SK-N-SH (cell line): ENCODE data around the gene ATXN7L3. TPM values are rescaled to one million over a fixed set of nuclear protein-coding genes. Genes with fewer than 3 reads are reported as not detected.

Experiments
- CTCF ChIA-PET: fragments of 300-600, 350-600 bp; formaldehyde crosslinking; extraction: SDS; loops from one replicate; lab custom pipeline; 2021; lab: Yijun Ruan, JAX
- POLR2A ChIA-PET: fragments of 350-600 bp; sonication (Branson Sonifier 250); formaldehyde crosslinking; extraction: SDS; loops from one replicate; lab custom pipeline; 2020; ENCODE audit warnings: antibody characterized with exemption, inconsistent platforms; lab: Yijun Ruan, JAX
- DNase-seq: peaks from one replicate; pipeline ENCODE4 v3.0.0; 2012
- H2AFZ ChIP-seq: fragments of 200-600 bp; sonication (generic); 2 replicates; pipeline ENCODE4 v1.8.1; 2016; ENCODE audit warnings: antibody characterized with exemption, mild to moderate bottlenecking, low read depth
- H3F3A ChIP-seq: fragments of 200-600 bp; sonication (generic); replicated peaks from 2 replicates; pipeline ENCODE3; 2016; ENCODE audit warnings: antibody characterized with exemption, mild to moderate bottlenecking; ENCODE audit not compliant: insufficient read depth
- H3K27ac ChIP-seq, 2 experiments: fragments of 200-500 bp in 1 of 2; fragments of 200-600 bp in 1 of 2; sonication (Bioruptor generic) in 1 of 2; sonication (generic), shearing (Covaris generic) in 1 of 2; 2 replicates each; pipeline versions ENCODE4 v1.5.1 to v1.6.1; 2014 to 2016; ENCODE audit warnings: low read depth in 2 of 2, inconsistent platforms in 1 of 2, low read length in 1 of 2, mild to moderate bottlenecking in 1 of 2, mixed read lengths in 1 of 2
- H3K27me3 ChIP-seq: fragments of 200-600 bp; sonication (generic), shearing (Covaris generic); 2 replicates; pipeline ENCODE4 v1.6.1; 2016; ENCODE audit warnings: mixed run types; ENCODE audit not compliant: insufficient read depth
- H3K36me3 ChIP-seq, 2 experiments: fragments of 200-500 bp in 1 of 2; fragments of 200-600 bp in 1 of 2; sonication (Bioruptor generic) in 1 of 2; sonication (generic) in 1 of 2; replicated peaks in 1 of 2; 2 replicates each; pipeline versions ENCODE3 to v1.5.1; 2014 to 2016; ENCODE audit warnings: low read length in 1 of 2, mild to moderate bottlenecking in 1 of 2; ENCODE audit not compliant: insufficient read depth in 2 of 2, control insufficient read depth in 1 of 2
- H3K4me1 ChIP-seq, 2 experiments: fragments of 200-500 bp in 1 of 2; fragments of 200-600 bp in 1 of 2; sonication (Bioruptor generic) in 1 of 2; sonication (generic), shearing (Covaris generic) in 1 of 2; 2 replicates each; pipeline versions ENCODE4 v1.5.1 to v1.6.1; 2014 to 2016; ENCODE audit warnings: low read depth in 1 of 2, low read length in 1 of 2, mixed run types in 1 of 2; ENCODE audit not compliant: insufficient read depth in 2 of 2, control insufficient read depth in 1 of 2
- H3K4me2 ChIP-seq: fragments of 200-600 bp; sonication (generic), shearing (Covaris generic); 2 replicates; pipeline ENCODE4 v1.6.1; 2017; ENCODE audit warnings: mixed run types
- H3K4me3 ChIP-seq, 2 experiments: fragments of 200-500 bp in 1 of 2; fragments of 200-600 bp in 1 of 2; sonication (Bioruptor generic) in 1 of 2; sonication (generic), shearing (Covaris generic) in 1 of 2; 2 replicates each; pipeline versions ENCODE4 v1.5.1 to v1.8.1; 2014 to 2016; ENCODE audit warnings: low read depth in 2 of 2, inconsistent platforms in 1 of 2, low read length in 1 of 2, mild to moderate bottlenecking in 1 of 2, mixed read lengths in 1 of 2, moderate library complexity in 1 of 2
- H3K79me2 ChIP-seq: fragments of 200-600 bp; sonication (generic); 2 replicates; pipeline ENCODE4 v1.8.1; 2017; ENCODE audit warnings: mild to moderate bottlenecking; ENCODE audit not compliant: insufficient read depth
- H3K9ac ChIP-seq: fragments of 200-600 bp; sonication (generic); 2 replicates; pipeline ENCODE4 v1.6.1; 2017; ENCODE audit warnings: mixed run types
- H3K9me2 ChIP-seq: fragments of 200-600 bp; sonication (generic); 2 replicates; pipeline ENCODE4 v1.6.1; 2017; ENCODE audit warnings: mixed run types
- H3K9me3 ChIP-seq: fragments of 200-600 bp; sonication (generic); 2 replicates; pipeline ENCODE4 v1.6.1; 2017; ENCODE audit warnings: mixed run types, mild to moderate bottlenecking, moderate library complexity
- H4K20me1 ChIP-seq: fragments of 200-600 bp; sonication (generic); 2 replicates; pipeline ENCODE4 v1.6.1; 2017; ENCODE audit warnings: mild to moderate bottlenecking, mixed run types; ENCODE audit not compliant: insufficient read depth
- CHD2 ChIP-seq: fragments of 150-350 bp; IDR thresholded peaks from 2 replicates; pipeline ENCODE4 v1.6.1; 2018; ENCODE audit warnings: low read length; ENCODE audit not compliant: partially characterized antibody
- EP300 ChIP-seq, 2 experiments: IDR thresholded peaks; 2 replicates each; pipeline versions ENCODE4 v1.4.0 to v1.6.1; 2012; ENCODE audit warnings: borderline replicate concordance in 1 of 2, low read depth in 1 of 2, low read length in 1 of 2
- MEF2A ChIP-seq: IDR thresholded peaks from 2 replicates; pipeline ENCODE4 v1.4.0; 2012; ENCODE audit warnings: low read depth, borderline replicate concordance
- MXI1 ChIP-seq: IDR thresholded peaks from 2 replicates; pipeline ENCODE4 v1.6.1; 2012; ENCODE audit warnings: mild to moderate bottlenecking, low read depth, low read length, improper control_type of control experiment
- RAD21 ChIP-seq: IDR thresholded peaks from 2 replicates; pipeline ENCODE4 v1.6.1; 2012; ENCODE audit warnings: mild to moderate bottlenecking, low read length
- RCOR1 ChIP-seq: fragments of 150-350 bp; IDR thresholded peaks from 2 replicates; pipeline ENCODE4 v1.6.1; 2017; ENCODE audit warnings: antibody characterized with exemption, low read length
- RFX5 ChIP-seq: IDR thresholded peaks from 2 replicates; pipeline ENCODE4 v1.6.1; 2012; ENCODE audit warnings: mild to moderate bottlenecking, improper control_type of control experiment, low read length
- TAF1 ChIP-seq: IDR thresholded peaks from 2 replicates; pipeline ENCODE4 v1.6.1; 2012; ENCODE audit warnings: low read depth, mild to moderate bottlenecking, low read length, moderate library complexity, borderline replicate concordance
- TCF12 ChIP-seq: IDR thresholded peaks from 2 replicates; pipeline ENCODE4 v1.4.0; 2012
- WGBS: methylation state at CpG from one replicate; pipeline ENCODE4 v1.1.6; 2017; ENCODE audit warnings: low lambda C conversion rate; 5-methylcytosine and 5-hydroxymethylcytosine counted together
- polyA plus RNA-seq, 3 experiments: library from polyadenylated mRNA; depleted of rRNA; stranded (reverse); fragments of >200 nt; gene quantifications; 2 replicates each; pipeline ENCODE4 v1.2.3, GENCODE V29; 2012
- TF ChIP-seq, protein P1 (sequence below): IDR thresholded peaks from 2 replicates; pipeline ENCODE4 v1.4.0; 2012; ENCODE audit warnings: low read depth, borderline replicate concordance
- TF ChIP-seq, protein P2 (sequence below): IDR thresholded peaks from 2 replicates; pipeline ENCODE4 v1.4.0; 2012; ENCODE audit warnings: low read depth
- TF ChIP-seq, protein P3 (sequence below): IDR thresholded peaks from 2 replicates; pipeline ENCODE4; 2012
- TF ChIP-seq, protein P4 (sequence below): IDR thresholded peaks from 2 replicates; pipeline ENCODE4 v1.6.1; 2012; ENCODE audit warnings: mild to moderate bottlenecking, low read depth, low read length, moderate library complexity

The ATXN7L3 gene
- polyA plus RNA-seq, 1 of the 3 experiments (the other 2 are of a cell fraction): 47.7 TPM

DNA sequence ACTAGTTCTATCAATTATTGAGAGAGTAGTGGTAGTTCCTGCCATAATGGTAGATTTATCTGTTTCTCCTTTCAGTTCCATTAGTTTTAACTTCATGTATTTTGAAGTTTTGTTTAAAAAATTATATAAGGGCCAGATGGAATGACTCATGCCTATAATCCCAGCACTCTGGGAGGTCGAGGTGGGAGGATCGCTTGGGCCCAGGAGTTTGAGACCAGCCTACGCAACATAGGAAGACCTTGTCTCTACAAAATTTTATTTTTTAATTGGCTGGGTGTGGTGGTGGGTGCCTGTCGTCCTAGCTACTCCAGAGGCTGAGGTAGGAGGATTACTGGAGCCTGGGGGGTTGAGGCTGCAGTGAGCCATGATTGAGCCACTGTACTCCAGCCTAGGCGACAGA, 33.9 kb upstream of the ATXN7L3 start:
- Histone ChIP-seq H3K4me2 (no peak overlapping the region), H3F3A (no peaks in the 10 kb centered on the region), H3K27me3 (no peaks in the 10 kb centered on the region), H3K36me3 (no peaks in the 10 kb centered on the region), H3K27ac (no peak overlapping the region), H3K4me3 (no peak overlapping the region), H3K9me3 (no peaks in the 10 kb centered on the region), H4K20me1 (no peaks in the 10 kb centered on the region), H3K9me2 (no peaks in the 10 kb centered on the region), H3K79me2 (no peaks in the 10 kb centered on the region), H2AFZ (no peak overlapping the region), H3K4me1 (0 out of 4 replicates have a peak, but pooled peaks cover 0 to 3% of the 10 kb centered on the region in 2 experiments), H3K9ac (no peak overlapping the region)
- DNase-seq: no peak
- TF ChIP-seq RCOR1 (no peak), TCF12 (no peak), MXI1 (no peak), EP300 (IDR thresholded peaks at IDR 0.05; ENCODE audit: borderline replicate concordance in 1 of 2, low read depth in 1 of 2, low read length in 1 of 2) (no peak), RFX5 (no peak), CHD2 (no peak)
- TF ChIP-seq, protein P1, sequence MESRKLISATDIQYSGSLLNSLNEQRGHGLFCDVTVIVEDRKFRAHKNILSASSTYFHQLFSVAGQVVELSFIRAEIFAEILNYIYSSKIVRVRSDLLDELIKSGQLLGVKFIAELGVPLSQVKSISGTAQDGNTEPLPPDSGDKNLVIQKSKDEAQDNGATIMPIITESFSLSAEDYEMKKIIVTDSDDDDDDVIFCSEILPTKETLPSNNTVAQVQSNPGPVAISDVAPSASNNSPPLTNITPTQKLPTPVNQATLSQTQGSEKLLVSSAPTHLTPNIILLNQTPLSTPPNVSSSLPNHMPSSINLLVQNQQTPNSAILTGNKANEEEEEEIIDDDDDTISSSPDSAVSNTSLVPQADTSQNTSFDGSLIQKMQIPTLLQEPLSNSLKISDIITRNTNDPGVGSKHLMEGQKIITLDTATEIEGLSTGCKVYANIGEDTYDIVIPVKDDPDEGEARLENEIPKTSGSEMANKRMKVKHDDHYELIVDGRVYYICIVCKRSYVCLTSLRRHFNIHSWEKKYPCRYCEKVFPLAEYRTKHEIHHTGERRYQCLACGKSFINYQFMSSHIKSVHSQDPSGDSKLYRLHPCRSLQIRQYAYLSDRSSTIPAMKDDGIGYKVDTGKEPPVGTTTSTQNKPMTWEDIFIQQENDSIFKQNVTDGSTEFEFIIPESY: no peak
- POLR2A ChIA-PET: no interaction called here
- CTCF ChIA-PET: no interaction called here
- WGBS: 72% methylated on average over 5 of the region's 5 CpGs

DNA sequence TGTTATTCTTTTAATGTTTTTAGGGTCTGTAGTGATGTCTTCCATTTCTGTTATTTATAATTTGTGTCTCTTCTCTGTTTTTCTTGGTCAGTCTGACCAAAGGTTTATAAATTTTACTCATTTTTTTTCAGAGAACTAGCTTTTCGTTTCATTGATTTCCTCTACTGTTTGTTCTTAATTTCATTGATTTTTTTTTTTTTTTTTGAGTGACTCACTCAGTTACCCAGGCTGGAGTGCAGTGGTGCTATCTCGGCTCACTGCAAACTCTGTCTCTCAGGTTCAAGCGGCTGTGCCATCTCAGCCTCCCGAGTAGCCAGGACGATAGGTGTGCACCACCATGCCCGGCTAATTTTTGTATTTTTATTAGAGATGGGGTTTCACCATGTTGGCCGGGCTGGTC, 32.4 kb upstream of the ATXN7L3 start:
- Histone ChIP-seq H3K9me2 (no peaks in the 10 kb centered on the region), H3K36me3 (no peaks in the 10 kb centered on the region), H3K4me3 (no peak overlapping the region), H3K9me3 (no peaks in the 10 kb centered on the region), H3K79me2 (no peaks in the 10 kb centered on the region), H3F3A (no peaks in the 10 kb centered on the region), H3K4me2 (no peak overlapping the region), H2AFZ (no peak overlapping the region), H3K4me1 (0 out of 4 replicates have a peak, but pooled peaks cover 0 to 3% of the 10 kb centered on the region in 2 experiments), H3K27me3 (no peaks in the 10 kb centered on the region), H3K9ac (no peak overlapping the region), H4K20me1 (no peaks in the 10 kb centered on the region), H3K27ac (no peak overlapping the region)
- 78% methylated on average over 7 of the region's 7 CpGs for WGBS
- ChIA-PET POLR2A (interaction anchor here (0.6 kb wide), 2 partner anchors 45 to 68 kb away, joined by 3 read pairs; partner anchors contain the start of gene TMUB2), CTCF (no interaction called here)
- no peak for DNase-seq
- TF ChIP-seq MEF2A: no peak
- TF ChIP-seq RAD21: no peak
- no peak for TF ChIP-seq TAF1

DNA sequence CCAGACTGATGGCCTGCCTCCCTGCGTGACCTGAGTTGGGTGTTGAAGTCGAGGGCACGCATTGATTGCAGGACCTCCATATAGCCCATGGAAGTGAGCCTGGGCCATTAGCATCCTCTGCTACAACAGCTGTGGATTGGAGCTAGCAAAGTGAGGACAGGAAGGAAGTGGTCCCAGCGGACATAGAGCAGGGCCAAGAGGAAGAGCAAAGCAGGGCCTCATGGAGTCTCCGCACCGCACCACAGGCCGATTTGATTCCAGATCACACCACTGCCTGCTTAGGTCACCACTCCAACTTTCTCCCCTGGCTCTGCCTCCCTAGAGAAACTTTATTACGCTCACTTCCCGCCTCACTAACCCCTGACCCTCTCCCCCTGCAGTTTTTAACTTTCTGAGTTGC, 30.5 kb upstream of the ATXN7L3 start:
- ChIA-PET POLR2A (no interaction called here), CTCF (interaction anchor here (0.7 kb wide), 1 partner anchor 17 kb away, joined by 3 read pairs; no protein-coding TSS in a partner anchor)
- H3K4me1 ChIP-seq: 0 out of 4 replicates have a peak, but pooled peaks cover 0 to under 1% of the 10 kb centered on the region in 2 experiments
- no peaks in the 10 kb centered on the region for H3K9me2 ChIP-seq
- H3K27ac ChIP-seq: no peak overlapping the region
- H3K9me3 ChIP-seq: no peaks in the 10 kb centered on the region
- H3F3A ChIP-seq: peaks cover under 1% of the 10 kb centered on the region
- 91% methylated on average over 9 of the region's 9 CpGs for WGBS
- H3K4me3 ChIP-seq: no peak overlapping the region
- H3K36me3 ChIP-seq: no peaks in the 10 kb centered on the region
- H4K20me1 ChIP-seq: no peaks in the 10 kb centered on the region
- DNase-seq: no peak
- no peak overlapping the region for H3K9ac ChIP-seq
- no peaks in the 10 kb centered on the region for H3K27me3 ChIP-seq
- no peak overlapping the region for H3K4me2 ChIP-seq
- H2AFZ ChIP-seq: no peak overlapping the region
- no peaks in the 10 kb centered on the region for H3K79me2 ChIP-seq
- TF ChIP-seq, protein P2, sequence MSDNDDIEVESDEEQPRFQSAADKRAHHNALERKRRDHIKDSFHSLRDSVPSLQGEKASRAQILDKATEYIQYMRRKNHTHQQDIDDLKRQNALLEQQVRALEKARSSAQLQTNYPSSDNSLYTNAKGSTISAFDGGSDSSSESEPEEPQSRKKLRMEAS: no peak
- TF ChIP-seq, protein P3, sequence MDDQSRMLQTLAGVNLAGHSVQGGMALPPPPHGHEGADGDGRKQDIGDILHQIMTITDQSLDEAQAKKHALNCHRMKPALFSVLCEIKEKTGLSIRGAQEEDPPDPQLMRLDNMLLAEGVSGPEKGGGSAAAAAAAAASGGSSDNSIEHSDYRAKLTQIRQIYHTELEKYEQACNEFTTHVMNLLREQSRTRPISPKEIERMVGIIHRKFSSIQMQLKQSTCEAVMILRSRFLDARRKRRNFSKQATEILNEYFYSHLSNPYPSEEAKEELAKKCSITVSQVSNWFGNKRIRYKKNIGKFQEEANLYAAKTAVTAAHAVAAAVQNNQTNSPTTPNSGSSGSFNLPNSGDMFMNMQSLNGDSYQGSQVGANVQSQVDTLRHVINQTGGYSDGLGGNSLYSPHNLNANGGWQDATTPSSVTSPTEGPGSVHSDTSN: no peak
- TF ChIP-seq, protein P4, sequence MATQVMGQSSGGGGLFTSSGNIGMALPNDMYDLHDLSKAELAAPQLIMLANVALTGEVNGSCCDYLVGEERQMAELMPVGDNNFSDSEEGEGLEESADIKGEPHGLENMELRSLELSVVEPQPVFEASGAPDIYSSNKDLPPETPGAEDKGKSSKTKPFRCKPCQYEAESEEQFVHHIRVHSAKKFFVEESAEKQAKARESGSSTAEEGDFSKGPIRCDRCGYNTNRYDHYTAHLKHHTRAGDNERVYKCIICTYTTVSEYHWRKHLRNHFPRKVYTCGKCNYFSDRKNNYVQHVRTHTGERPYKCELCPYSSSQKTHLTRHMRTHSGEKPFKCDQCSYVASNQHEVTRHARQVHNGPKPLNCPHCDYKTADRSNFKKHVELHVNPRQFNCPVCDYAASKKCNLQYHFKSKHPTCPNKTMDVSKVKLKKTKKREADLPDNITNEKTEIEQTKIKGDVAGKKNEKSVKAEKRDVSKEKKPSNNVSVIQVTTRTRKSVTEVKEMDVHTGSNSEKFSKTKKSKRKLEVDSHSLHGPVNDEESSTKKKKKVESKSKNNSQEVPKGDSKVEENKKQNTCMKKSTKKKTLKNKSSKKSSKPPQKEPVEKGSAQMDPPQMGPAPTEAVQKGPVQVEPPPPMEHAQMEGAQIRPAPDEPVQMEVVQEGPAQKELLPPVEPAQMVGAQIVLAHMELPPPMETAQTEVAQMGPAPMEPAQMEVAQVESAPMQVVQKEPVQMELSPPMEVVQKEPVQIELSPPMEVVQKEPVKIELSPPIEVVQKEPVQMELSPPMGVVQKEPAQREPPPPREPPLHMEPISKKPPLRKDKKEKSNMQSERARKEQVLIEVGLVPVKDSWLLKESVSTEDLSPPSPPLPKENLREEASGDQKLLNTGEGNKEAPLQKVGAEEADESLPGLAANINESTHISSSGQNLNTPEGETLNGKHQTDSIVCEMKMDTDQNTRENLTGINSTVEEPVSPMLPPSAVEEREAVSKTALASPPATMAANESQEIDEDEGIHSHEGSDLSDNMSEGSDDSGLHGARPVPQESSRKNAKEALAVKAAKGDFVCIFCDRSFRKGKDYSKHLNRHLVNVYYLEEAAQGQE: no peak
- TF ChIP-seq EP300 (IDR thresholded peaks at IDR 0.05; ENCODE audit: borderline replicate concordance in 1 of 2, low read depth in 1 of 2, low read length in 1 of 2): no peak
- TF ChIP-seq RAD21: no peak
- TF ChIP-seq RCOR1: no peak
